K562 (cell line): ENCODE measurements around the gene FGR. TPM values are rescaled to one million over a fixed set of nuclear protein-coding genes. Genes with fewer than 3 reads are reported as not detected.

Experiments used
- DPF2 ChIP-seq: fragments of 450-650 bp; IDR thresholded peaks from 2 replicates; pipeline ENCODE4 v1.6.1; 2016
- ESRRA ChIP-seq: fragments of 450-650 bp; IDR thresholded peaks from 2 replicates; pipeline ENCODE4 v1.6.1; 2014; ENCODE audit warnings: low read depth, mild to moderate bottlenecking, moderate library complexity, borderline replicate concordance
- GATA2 ChIP-seq: sonication (generic); formaldehyde crosslinking; IDR thresholded peaks from 2 replicates; pipeline ENCODE4 v1.4.0; 2020; ENCODE audit warnings: mild to moderate bottlenecking, missing genetic modification reagents
- HDAC1 ChIP-seq, 2 experiments: fragments of 450-650 bp; IDR thresholded peaks; 2 replicates each; pipeline ENCODE4 v1.6.1; 2016 to 2017; ENCODE audit warnings: inconsistent platforms in 1 of 2, mild to moderate bottlenecking in 1 of 2, moderate library complexity in 1 of 2
- ILF3 ChIP-seq: fragments of 450-650 bp; IDR thresholded peaks from 2 replicates; pipeline ENCODE4 v1.6.1; 2018; ENCODE audit warnings: antibody characterized with exemption, mild to moderate bottlenecking, moderate library complexity, borderline replicate concordance
- LARP7 ChIP-seq: fragments of 450-650 bp; IDR thresholded peaks from 2 replicates; pipeline ENCODE4 v1.6.1; 2016
- NCOA4 ChIP-seq: fragments of 450-650 bp; IDR thresholded peaks from 2 replicates; pipeline ENCODE4 v1.6.1; 2018; ENCODE audit warnings: mild to moderate bottlenecking; ENCODE audit not compliant: partially characterized antibody
- NUFIP1 ChIP-seq: fragments of 450-650 bp; IDR thresholded peaks from 2 replicates; pipeline ENCODE4 v1.6.1; 2018; ENCODE audit not compliant: partially characterized antibody
- PHF20 ChIP-seq: fragments of 450-650 bp; IDR thresholded peaks from 2 replicates; pipeline ENCODE4 v1.6.1; 2018; ENCODE audit not compliant: partially characterized antibody
- PHF8 ChIP-seq: fragments of 200-600 bp; sonication (generic); IDR thresholded peaks from 2 replicates; pipeline ENCODE4 v1.6.1; 2012; ENCODE audit warnings: mixed run types, mild to moderate bottlenecking, inconsistent platforms, low read length, moderate library complexity, borderline replicate concordance
- RCOR1 ChIP-seq, 2 experiments: IDR thresholded peaks; 2 replicates each; pipeline ENCODE4 v1.6.1; 2012; ENCODE audit warnings: low read depth in 2 of 2, low read length in 2 of 2, borderline replicate concordance in 1 of 2, improper control_type of control experiment in 1 of 2
- SMARCA5 ChIP-seq: fragments of 450-650 bp; IDR thresholded peaks from 2 replicates; pipeline ENCODE4 v1.6.1; 2016
- polyA plus RNA-seq, 8 experiments: library from polyadenylated mRNA; depleted of rRNA in 4 of 8; stranded (reverse) in 5 of 8; unstranded in 3 of 8; fragments of >200 nt; fragmentation: Nextera tagmentation in 2 of 8; fragmentation: Illumina TruSeq in 1 of 8; extraction: Ambion mirVana in 2 of 8; extraction: Trizol in 1 of 8; gene quantifications; 2 replicates each; pipeline versions ENCODE4 v1.2.1 to v1.2.3, GENCODE V29; 2011 to 2014; ENCODE audit warnings: inconsistent platforms in 1 of 8, missing spikeins in 1 of 8
- total RNA-seq, 7 experiments: library from RNA; depleted of rRNA in 6 of 7; stranded (reverse); fragments of >200 nt in 6 of 7; fragmentation: Illumina TruSeq in 2 of 7; extraction: Trizol in 2 of 7; gene quantifications; 2 replicates each; pipeline versions ENCODE4 v1.2.1 to v1.2.3, GENCODE V29; 2011 to 2021; ENCODE audit warnings: low replicate concordance in 1 of 7
- TF ChIP-seq, protein P1 (sequence below): IDR thresholded peaks from 2 replicates; pipeline ENCODE4 v1.6.1; 2011; ENCODE audit warnings: borderline replicate concordance, low read depth, mild to moderate bottlenecking, moderate library complexity, low read length; ENCODE audit not compliant: insufficient read depth, poor library complexity, severe bottlenecking
- TF ChIP-seq, protein P2 (sequence below): fragments of 450-650 bp; IDR thresholded peaks from 2 replicates; pipeline ENCODE4 v1.6.1; 2016; ENCODE audit warnings: low read depth, mild to moderate bottlenecking, moderate library complexity
- TF ChIP-seq, protein P3 (sequence below), 2 experiments: fragments of 450-650 bp in 1 of 2; sonication (generic) in 1 of 2; formaldehyde crosslinking in 1 of 2; IDR thresholded peaks in 1 of 2; conservative IDR thresholded peaks in 1 of 2; 2 replicates each; pipeline versions ENCODE4 v1.6.1 to v1.8.1; 2016 to 2023; ENCODE audit warnings: mild to moderate bottlenecking in 2 of 2, moderate library complexity in 2 of 2, inconsistent platforms in 1 of 2, missing genetic modification reagents in 1 of 2
- TF ChIP-seq, protein P4 (sequence below): sonication (generic); formaldehyde crosslinking; IDR thresholded peaks from 2 replicates; pipeline ENCODE4 v1.8.0; 2022; ENCODE audit warnings: missing genetic modification reagents, mild to moderate bottlenecking, moderate library complexity, borderline replicate concordance
- TF ChIP-seq, protein P5 (sequence below): fragments of 250-450 bp; sonication (Bioruptor Pico); IDR thresholded peaks from 2 replicates; pipeline ENCODE4 v1.8.0; 2021; ENCODE audit warnings: moderate library complexity, mild to moderate bottlenecking, inconsistent platforms

Gene FGR
- total and polyA plus RNA-seq, 9 of the 15 experiments (the other 6 are each of a cell fraction or from before 2014, with no cell fraction given), result 0.04 to 0.11 TPM; not detected in 7

DNA sequence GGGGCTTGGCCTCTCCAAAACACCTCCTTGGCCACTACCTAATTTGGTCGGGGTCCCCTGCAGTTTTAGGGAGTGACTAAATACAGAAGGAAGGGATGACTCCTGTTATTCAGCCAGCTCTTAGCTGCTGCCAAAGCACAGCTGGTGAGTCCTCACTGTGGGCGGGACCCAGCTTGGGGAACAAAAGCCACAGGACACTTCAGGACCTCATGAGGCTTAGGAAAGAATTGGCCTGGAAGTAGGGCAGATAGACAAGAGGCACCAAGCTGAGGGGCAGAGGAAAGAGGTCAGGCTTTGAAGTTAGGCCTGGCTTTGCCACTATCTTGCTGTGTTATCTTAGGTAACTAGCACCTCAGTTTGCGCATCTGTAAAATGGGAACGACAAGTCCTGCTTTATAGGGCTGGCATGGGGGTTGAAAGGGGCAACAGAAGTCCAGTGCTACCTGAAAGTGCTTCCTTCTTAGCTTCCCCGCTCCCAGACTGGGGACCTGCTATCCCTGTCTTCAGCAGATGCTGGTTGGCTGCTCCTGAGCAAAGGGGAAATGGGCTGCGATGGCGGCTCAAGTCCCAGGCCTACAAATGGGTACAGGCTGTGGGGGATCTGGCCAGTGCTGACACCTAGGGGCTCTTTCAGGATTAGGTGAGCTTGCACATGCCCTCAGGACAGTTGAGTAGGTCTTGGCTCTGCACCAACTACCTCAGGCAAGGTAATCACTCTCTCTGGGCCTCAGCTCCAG is 21.3 kb upstream of the FGR start (continued):
- TF ChIP-seq, protein P1, sequence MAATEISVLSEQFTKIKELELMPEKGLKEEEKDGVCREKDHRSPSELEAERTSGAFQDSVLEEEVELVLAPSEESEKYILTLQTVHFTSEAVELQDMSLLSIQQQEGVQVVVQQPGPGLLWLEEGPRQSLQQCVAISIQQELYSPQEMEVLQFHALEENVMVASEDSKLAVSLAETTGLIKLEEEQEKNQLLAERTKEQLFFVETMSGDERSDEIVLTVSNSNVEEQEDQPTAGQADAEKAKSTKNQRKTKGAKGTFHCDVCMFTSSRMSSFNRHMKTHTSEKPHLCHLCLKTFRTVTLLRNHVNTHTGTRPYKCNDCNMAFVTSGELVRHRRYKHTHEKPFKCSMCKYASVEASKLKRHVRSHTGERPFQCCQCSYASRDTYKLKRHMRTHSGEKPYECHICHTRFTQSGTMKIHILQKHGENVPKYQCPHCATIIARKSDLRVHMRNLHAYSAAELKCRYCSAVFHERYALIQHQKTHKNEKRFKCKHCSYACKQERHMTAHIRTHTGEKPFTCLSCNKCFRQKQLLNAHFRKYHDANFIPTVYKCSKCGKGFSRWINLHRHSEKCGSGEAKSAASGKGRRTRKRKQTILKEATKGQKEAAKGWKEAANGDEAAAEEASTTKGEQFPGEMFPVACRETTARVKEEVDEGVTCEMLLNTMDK, result no peak
- peak; percentile 79 for TF ChIP-seq PHF20
- peak; percentile 20; the same call in 1 of the 2 replicates for TF ChIP-seq DPF2
- TF ChIP-seq LARP7, result no peak
- no peak for TF ChIP-seq PHF8
- TF ChIP-seq, protein P2, sequence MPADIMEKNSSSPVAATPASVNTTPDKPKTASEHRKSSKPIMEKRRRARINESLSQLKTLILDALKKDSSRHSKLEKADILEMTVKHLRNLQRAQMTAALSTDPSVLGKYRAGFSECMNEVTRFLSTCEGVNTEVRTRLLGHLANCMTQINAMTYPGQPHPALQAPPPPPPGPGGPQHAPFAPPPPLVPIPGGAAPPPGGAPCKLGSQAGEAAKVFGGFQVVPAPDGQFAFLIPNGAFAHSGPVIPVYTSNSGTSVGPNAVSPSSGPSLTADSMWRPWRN, result no peak
- TF ChIP-seq, protein P3, sequence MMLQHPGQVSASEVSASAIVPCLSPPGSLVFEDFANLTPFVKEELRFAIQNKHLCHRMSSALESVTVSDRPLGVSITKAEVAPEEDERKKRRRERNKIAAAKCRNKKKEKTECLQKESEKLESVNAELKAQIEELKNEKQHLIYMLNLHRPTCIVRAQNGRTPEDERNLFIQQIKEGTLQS (IDR thresholded peaks at IDR 0.05), result no peak
- TF ChIP-seq, protein P3 (CRISPR knock-in tag; conservative IDR thresholded peaks at IDR 0.05), result peak; percentile 38; the same call in 1 of the 2 replicates
- TF ChIP-seq, protein P4, sequence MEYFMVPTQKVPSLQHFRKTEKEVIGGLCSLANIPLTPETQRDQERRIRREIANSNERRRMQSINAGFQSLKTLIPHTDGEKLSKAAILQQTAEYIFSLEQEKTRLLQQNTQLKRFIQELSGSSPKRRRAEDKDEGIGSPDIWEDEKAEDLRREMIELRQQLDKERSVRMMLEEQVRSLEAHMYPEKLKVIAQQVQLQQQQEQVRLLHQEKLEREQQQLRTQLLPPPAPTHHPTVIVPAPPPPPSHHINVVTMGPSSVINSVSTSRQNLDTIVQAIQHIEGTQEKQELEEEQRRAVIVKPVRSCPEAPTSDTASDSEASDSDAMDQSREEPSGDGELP, result peak; percentile 61; the same call in 1 of the 2 replicates
- TF ChIP-seq HDAC1 (IDR thresholded peaks at IDR 0.05), result peak in 1 of 2 experiments; percentile 59; a peak in 1 of 4 replicates
- TF ChIP-seq, protein P5, sequence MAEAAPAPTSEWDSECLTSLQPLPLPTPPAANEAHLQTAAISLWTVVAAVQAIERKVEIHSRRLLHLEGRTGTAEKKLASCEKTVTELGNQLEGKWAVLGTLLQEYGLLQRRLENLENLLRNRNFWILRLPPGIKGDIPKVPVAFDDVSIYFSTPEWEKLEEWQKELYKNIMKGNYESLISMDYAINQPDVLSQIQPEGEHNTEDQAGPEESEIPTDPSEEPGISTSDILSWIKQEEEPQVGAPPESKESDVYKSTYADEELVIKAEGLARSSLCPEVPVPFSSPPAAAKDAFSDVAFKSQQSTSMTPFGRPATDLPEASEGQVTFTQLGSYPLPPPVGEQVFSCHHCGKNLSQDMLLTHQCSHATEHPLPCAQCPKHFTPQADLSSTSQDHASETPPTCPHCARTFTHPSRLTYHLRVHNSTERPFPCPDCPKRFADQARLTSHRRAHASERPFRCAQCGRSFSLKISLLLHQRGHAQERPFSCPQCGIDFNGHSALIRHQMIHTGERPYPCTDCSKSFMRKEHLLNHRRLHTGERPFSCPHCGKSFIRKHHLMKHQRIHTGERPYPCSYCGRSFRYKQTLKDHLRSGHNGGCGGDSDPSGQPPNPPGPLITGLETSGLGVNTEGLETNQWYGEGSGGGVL (CRISPR knock-in tag), result no peak
- no peak for TF ChIP-seq ILF3
- TF ChIP-seq RCOR1 (IDR thresholded peaks at IDR 0.05; ENCODE audit: borderline replicate concordance in 1 of 2, low read depth in 2 of 2, low read length in 2 of 2), result peak; percentile 55 to 96; a peak in 3 of 4 replicates
- peak; percentile 10 for TF ChIP-seq NCOA4
- TF ChIP-seq GATA2 (CRISPR knock-in tag), result no peak
- 0 out of 2 replicates have a peak, but pooled peaks have one; percentile 38 for TF ChIP-seq ESRRA
- TF ChIP-seq SMARCA5, result peak; percentile 98
- TF ChIP-seq NUFIP1, result no peak
